ENCODE data around the gene PPP6R3. TPM values are rescaled to one million over a fixed set of nuclear protein-coding genes. Genes with fewer than 3 reads are reported as not detected.
"Not testable (repeated sequence)": the region's sequence is repeated elsewhere in the genome, so short reads cannot be mapped to it uniquely, and the experiment has no call there.

The PPP6R3 gene
- total RNA-seq, 4 donors from 2014 or later: 90.7 to 253 (median 164) TPM

DNA sequence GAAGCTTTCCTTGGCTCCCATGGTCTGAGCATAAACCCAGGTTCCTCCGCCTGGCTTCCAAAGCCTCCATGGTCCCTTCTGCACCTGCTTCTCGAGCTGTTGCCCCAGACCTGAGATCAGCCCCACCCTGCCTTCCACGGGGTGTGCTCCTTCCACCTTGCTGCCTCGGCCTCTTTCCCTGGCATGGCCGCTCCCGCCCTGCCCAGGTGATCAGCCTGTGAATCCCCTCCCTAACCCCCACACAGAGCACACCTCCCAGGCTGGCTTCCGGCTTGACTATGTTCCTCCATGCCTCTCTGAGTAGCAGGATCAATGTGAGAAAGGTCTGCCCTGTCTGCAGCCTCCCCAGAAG lies 2.7 kb upstream of the PPP6R3 start:
- H3K27me3 ChIP-seq: no peaks in the 10 kb centered on the region
- H3K4me3 ChIP-seq: no peak overlapping the region
- TF ChIP-seq, protein P1, sequence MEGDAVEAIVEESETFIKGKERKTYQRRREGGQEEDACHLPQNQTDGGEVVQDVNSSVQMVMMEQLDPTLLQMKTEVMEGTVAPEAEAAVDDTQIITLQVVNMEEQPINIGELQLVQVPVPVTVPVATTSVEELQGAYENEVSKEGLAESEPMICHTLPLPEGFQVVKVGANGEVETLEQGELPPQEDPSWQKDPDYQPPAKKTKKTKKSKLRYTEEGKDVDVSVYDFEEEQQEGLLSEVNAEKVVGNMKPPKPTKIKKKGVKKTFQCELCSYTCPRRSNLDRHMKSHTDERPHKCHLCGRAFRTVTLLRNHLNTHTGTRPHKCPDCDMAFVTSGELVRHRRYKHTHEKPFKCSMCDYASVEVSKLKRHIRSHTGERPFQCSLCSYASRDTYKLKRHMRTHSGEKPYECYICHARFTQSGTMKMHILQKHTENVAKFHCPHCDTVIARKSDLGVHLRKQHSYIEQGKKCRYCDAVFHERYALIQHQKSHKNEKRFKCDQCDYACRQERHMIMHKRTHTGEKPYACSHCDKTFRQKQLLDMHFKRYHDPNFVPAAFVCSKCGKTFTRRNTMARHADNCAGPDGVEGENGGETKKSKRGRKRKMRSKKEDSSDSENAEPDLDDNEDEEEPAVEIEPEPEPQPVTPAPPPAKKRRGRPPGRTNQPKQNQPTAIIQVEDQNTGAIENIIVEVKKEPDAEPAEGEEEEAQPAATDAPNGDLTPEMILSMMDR (IDR thresholded peaks at IDR 0.05): no peak
- TF ChIP-seq POLR2A (IDR thresholded peaks at IDR 0.05): no peak
- peaks cover 4 to 9% of the 10 kb centered on the region in 2 donors for H3K4me1 ChIP-seq
- DNase-seq: no peak
- H3K36me3 ChIP-seq: no peaks in the 10 kb centered on the region
- intact Hi-C loops (cut with DNase I; ENCODE audit: low total_unique reads): no loop called here
- H3K27ac ChIP-seq: no peak overlapping the region
- H3K9me3 ChIP-seq: no peaks in the 10 kb centered on the region

DNA sequence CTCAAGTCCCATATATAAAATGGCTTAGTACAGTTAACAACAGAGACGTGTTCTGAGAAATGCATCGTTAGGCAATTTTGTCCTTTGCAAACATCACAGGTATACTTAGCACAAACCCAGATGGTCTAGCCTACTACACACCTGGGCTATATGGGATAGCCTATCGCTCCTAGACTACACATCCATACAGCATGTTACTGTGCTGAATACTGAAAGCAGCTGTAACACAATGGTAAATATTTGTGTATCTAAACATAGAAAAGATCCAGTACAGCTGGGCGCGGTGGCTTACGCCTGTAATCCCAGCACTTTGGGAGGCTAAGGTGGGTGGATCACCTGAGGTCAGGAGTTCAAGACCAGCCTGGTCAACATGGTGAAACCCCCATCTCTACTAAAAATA lies 2.2 kb upstream of the PPP6R3 start:
- intact Hi-C loops (cut with DNase I; ENCODE audit: low total_unique reads); H3K4me3 ChIP-seq; H3K9me3 ChIP-seq; DNase-seq; H3K27ac ChIP-seq; H3K27me3 ChIP-seq; H3K36me3 ChIP-seq: not testable (repeated sequence)
- peaks cover 9 to 10% of the 10 kb centered on the region in 2 donors for H3K4me1 ChIP-seq

DNA sequence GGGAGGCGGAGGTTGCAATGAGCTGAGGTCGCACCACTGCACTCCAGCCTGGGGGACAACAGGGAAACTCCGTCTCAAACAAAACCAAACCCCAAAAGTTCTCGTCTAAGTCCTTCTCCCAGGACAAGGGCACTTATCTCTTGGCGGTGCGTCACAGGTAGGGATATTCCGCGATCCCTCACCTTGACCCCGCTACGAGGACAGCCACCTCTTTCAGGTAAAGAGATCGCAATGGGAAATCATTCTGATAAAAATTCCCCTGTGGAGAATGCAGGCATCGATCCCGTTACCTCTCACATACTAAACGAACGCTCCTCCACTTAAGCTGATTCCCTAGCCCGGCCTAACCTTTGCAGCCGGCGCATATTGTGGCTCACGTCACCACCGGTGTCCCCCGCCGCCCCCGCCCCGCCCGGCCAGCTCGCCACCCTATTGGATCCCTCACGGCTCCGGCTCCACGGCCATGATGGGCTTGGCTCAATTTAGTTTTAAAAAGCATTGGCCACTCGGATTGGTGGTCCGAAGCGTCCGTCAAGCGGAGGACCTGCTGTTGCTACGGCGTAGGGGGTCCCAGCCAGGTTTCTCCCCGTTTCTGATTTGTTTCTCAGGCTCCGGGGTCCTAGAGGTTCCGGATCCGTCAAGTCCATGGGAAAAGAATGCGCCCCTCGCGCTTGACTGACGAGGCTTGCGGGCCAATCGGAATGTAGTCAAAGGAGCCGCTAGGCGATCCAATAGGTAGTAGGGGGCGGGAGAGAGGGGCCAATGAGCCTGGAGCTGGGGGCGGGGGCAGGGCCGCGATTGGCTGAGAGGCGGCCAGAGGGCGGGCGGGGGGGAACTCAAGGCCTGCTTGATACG lies 439 bp upstream of the PPP6R3 start:
- H3K27me3 ChIP-seq: no peaks in the 10 kb centered on the region
- peak; percentile 98 to 99 for DNase-seq
- no peaks in the 10 kb centered on the region for H3K9me3 ChIP-seq
- TF ChIP-seq POLR2A (IDR thresholded peaks at IDR 0.05): no peak
- TF ChIP-seq, protein P1 (IDR thresholded peaks at IDR 0.05): peak in 1 of 4 experiments; percentile 6
- intact Hi-C loops (cut with DNase I; ENCODE audit: low total_unique reads): no loop called here
- peak overlapping the region; percentile 65 to 100 for H3K4me3 ChIP-seq
- H3K36me3 ChIP-seq: no peaks in the 10 kb centered on the region
- H3K27ac ChIP-seq: peak overlapping the region; percentile 92 to 99
- peaks cover 20 to 22% of the 10 kb centered on the region in 2 donors for H3K4me1 ChIP-seq

DNA sequence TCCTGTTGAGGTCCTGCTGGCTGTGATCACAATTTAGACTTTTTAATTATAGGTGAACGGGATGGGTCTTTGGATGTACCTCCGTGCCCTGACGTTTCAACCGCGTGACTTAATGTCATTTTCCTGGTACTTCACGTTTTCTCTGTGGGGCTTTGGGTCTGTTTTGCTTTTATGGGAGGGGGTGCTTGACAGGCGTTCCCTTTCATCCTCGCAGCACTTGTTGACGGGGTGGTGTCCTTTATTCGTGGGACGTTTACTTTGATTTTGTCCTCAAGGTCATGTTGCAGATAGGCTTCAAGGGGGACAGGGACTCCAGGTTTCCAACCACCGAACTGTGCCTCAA lies 994 bp downstream of the PPP6R3 start:
- Histone ChIP-seq H3K4me1 (peaks cover 22 to 26% of the 10 kb centered on the region in 2 donors), H3K27me3 (no peaks in the 10 kb centered on the region), H3K9me3 (no peaks in the 10 kb centered on the region), H3K4me3 (peak overlapping the region; percentile 65 to 100), H3K27ac (peak overlapping the region; percentile 92 to 99), H3K36me3 (no peaks in the 10 kb centered on the region)
- intact Hi-C loops (cut with DNase I; ENCODE audit: low total_unique reads): no loop called here
- TF ChIP-seq, protein P1 (IDR thresholded peaks at IDR 0.05): no peak
- no peak for TF ChIP-seq POLR2A (IDR thresholded peaks at IDR 0.05)
- DNase-seq: no peak

DNA sequence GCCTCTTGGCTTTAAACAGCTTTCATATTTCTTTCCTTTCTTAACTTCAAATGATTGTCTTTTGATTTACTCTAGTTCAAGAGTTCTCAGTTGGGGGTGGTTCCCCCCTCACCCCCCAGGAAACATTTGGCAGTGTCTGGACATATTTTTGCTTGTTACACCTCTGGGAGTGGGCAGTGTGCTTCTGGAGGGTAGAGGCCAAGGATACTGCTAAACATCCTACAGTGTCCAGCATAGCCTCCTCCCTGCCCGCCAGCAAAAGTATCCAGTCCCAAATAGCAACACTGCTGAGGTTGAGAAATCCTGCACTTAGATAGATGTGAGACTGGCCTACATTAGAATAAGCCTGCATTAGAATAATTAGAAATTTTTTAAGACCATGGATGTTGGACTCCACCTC lies 3.2 kb downstream of the PPP6R3 start:
- H3K4me3 ChIP-seq: no peak overlapping the region
- H3K36me3 ChIP-seq: no peaks in the 10 kb centered on the region
- no peak for DNase-seq
- no peaks in the 10 kb centered on the region for H3K9me3 ChIP-seq
- peaks cover 22 to 32% of the 10 kb centered on the region in 2 donors for H3K4me1 ChIP-seq
- H3K27me3 ChIP-seq: no peaks in the 10 kb centered on the region
- intact Hi-C loops (cut with DNase I; ENCODE audit: low total_unique reads): no loop called here
- H3K27ac ChIP-seq: no peak overlapping the region
- TF ChIP-seq POLR2A (IDR thresholded peaks at IDR 0.05): no peak
- TF ChIP-seq, protein P1 (IDR thresholded peaks at IDR 0.05): no peak

Measured in uterus (tissue), 4 donors.